ENCODE results near the gene SVEP1.
"Not testable (repeated sequence)": the region's sequence is repeated elsewhere in the genome, so short reads cannot be mapped to it uniquely, and the experiment has no call there.

SVEP1 gene

GRCh38 chr9:110619831-110620230, 40.3 kb upstream of the SVEP1 start:
- TF ChIP-seq CTCF (IDR thresholded peaks at IDR 0.05; ENCODE audit: low read depth, low read length, missing control alignments), result no peak
- no peak overlapping the region for H3K27ac ChIP-seq
- in situ Hi-C loops (cut with HindIII; ENCODE audit: low pct_ligation_motif_present, low sequenced_read_pairs), result no loop called here
- peak; percentile 25 for DNase-seq
- H3K4me3 ChIP-seq (ENCODE audit: low read depth, low read length), result no peak overlapping the region
- no peaks in the 10 kb centered on the region for H3K36me3 ChIP-seq (replicated peaks)
- no peaks in the 10 kb centered on the region for H3K27me3 ChIP-seq (replicated peaks)

GRCh38 chr9:110615498-110615897, 36.0 kb upstream of the SVEP1 start:
- H3K27me3 ChIP-seq (replicated peaks), result no peaks in the 10 kb centered on the region
- peak; percentile 20 for DNase-seq
- no peak overlapping the region for H3K27ac ChIP-seq
- TF ChIP-seq CTCF (IDR thresholded peaks at IDR 0.05; ENCODE audit: low read depth, low read length, missing control alignments), result no peak
- no peaks in the 10 kb centered on the region for H3K36me3 ChIP-seq (replicated peaks)
- in situ Hi-C loops (cut with HindIII; ENCODE audit: low pct_ligation_motif_present, low sequenced_read_pairs), result no loop called here
- no peak overlapping the region for H3K4me3 ChIP-seq (ENCODE audit: low read depth, low read length)

GRCh38 chr9:110614576-110614975, 35.0 kb upstream of the SVEP1 start:
- H3K27ac ChIP-seq; H3K4me3 ChIP-seq (ENCODE audit: low read depth, low read length); in situ Hi-C loops (cut with HindIII; ENCODE audit: low pct_ligation_motif_present, low sequenced_read_pairs); H3K36me3 ChIP-seq (replicated peaks); H3K27me3 ChIP-seq (replicated peaks); DNase-seq: not testable (repeated sequence)

- Histone ChIP-seq H3K4me3 (ENCODE audit: low read depth, low read length) (no peak overlapping the region), H3K36me3 (replicated peaks) (no peaks in the 10 kb centered on the region), H3K27ac (no peak overlapping the region), H3K27me3 (replicated peaks) (no peaks in the 10 kb centered on the region)
- peak; percentile 40 for DNase-seq
- in situ Hi-C loops (cut with HindIII; ENCODE audit: low pct_ligation_motif_present, low sequenced_read_pairs), result no loop called here
- no peak for TF ChIP-seq CTCF (IDR thresholded peaks at IDR 0.05; ENCODE audit: low read depth, low read length, missing control alignments)
Observed at GRCh38 chr9:110606179-110606790, 26.7 kb upstream of the SVEP1 start.

- in situ Hi-C loops (cut with HindIII; ENCODE audit: low pct_ligation_motif_present, low sequenced_read_pairs), result no loop called here
- no peak for DNase-seq
- H3K27me3 ChIP-seq (replicated peaks), result no peaks in the 10 kb centered on the region
- H3K36me3 ChIP-seq (replicated peaks), result no peaks in the 10 kb centered on the region
- no peak overlapping the region for H3K4me3 ChIP-seq (ENCODE audit: low read depth, low read length)
- H3K27ac ChIP-seq, result no peak overlapping the region
- no peak for TF ChIP-seq CTCF (IDR thresholded peaks at IDR 0.05; ENCODE audit: low read depth, low read length, missing control alignments)
Observed at GRCh38 chr9:110605565-110605964, 26.0 kb upstream of the SVEP1 start.

- H3K27ac ChIP-seq, result peak overlapping the region; percentile 29
- H3K4me3 ChIP-seq (ENCODE audit: low read depth, low read length), result no peak overlapping the region
- peak; percentile 43 for DNase-seq
- H3K27me3 ChIP-seq (replicated peaks), result no peaks in the 10 kb centered on the region
- in situ Hi-C loops (cut with HindIII; ENCODE audit: low pct_ligation_motif_present, low sequenced_read_pairs), result no loop called here
- no peaks in the 10 kb centered on the region for H3K36me3 ChIP-seq (replicated peaks)
- TF ChIP-seq CTCF (IDR thresholded peaks at IDR 0.05; ENCODE audit: low read depth, low read length, missing control alignments), result no peak
Observed at GRCh38 chr9:110604171-110604601, 24.6 kb upstream of the SVEP1 start.

All from brain microvascular endothelial cell (primary cell).